Measurements from ENCODE around the gene GID4. TPM values are rescaled to one million over a fixed set of nuclear protein-coding genes. Genes with fewer than 3 reads are reported as not detected.
A peak's percentile ranks its signal among the peaks of the same experiment; 100 is the strongest.

Gene GID4
- total and polyA plus RNA-seq, 9 of the 15 experiments (the other 6 are each of a cell fraction or from before 2014, with no cell fraction given), result 1.2 to 6.4 (median 3.7) TPM

DNA sequence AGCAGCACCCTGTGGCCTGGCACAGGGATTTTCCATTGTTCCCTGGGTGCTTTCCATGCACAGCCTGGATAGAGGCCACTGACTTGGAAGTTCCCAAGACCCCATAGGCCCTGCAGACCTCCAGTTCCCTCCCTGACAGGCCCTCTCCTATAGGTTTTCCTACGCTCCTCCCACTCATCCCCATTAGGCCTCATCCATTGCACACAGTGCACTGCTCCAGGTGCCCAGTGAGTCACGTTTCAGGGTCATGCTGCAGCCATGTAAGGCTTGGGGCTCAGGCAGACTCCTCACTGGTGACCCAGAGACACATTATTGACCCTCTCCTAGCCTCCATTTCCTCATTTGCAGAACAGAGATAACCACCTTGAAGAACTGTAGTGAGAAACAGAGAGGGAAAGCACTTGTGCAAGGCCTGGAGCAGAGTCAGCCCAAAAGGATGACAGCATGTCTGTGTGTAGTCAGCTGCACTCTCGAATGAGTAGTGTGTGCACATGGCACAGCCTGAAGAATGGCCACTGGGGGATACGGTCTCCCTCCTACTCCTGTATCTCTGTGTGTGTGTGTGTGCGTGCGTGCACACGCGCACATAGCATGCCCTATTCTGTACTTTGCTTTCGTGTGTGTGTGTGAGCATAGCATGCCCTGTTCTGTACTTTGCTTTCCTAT, 39.7 kb upstream of the GID4 start (continued):
- TF ChIP-seq, protein P1, sequence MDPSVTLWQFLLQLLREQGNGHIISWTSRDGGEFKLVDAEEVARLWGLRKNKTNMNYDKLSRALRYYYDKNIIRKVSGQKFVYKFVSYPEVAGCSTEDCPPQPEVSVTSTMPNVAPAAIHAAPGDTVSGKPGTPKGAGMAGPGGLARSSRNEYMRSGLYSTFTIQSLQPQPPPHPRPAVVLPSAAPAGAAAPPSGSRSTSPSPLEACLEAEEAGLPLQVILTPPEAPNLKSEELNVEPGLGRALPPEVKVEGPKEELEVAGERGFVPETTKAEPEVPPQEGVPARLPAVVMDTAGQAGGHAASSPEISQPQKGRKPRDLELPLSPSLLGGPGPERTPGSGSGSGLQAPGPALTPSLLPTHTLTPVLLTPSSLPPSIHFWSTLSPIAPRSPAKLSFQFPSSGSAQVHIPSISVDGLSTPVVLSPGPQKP (CRISPR knock-in tag; IDR thresholded peaks at IDR 0.05), result no peak
- no peak for TF ChIP-seq ZNF695 (CRISPR knock-in tag; IDR thresholded peaks at IDR 0.05)
- no peak for TF ChIP-seq ZNF384 (IDR thresholded peaks at IDR 0.05; ENCODE audit: low read depth, low read length)
- no peak for TF ChIP-seq TFAM (CRISPR knock-in tag; conservative IDR thresholded peaks at IDR 0.05)
- TF ChIP-seq, protein P2, sequence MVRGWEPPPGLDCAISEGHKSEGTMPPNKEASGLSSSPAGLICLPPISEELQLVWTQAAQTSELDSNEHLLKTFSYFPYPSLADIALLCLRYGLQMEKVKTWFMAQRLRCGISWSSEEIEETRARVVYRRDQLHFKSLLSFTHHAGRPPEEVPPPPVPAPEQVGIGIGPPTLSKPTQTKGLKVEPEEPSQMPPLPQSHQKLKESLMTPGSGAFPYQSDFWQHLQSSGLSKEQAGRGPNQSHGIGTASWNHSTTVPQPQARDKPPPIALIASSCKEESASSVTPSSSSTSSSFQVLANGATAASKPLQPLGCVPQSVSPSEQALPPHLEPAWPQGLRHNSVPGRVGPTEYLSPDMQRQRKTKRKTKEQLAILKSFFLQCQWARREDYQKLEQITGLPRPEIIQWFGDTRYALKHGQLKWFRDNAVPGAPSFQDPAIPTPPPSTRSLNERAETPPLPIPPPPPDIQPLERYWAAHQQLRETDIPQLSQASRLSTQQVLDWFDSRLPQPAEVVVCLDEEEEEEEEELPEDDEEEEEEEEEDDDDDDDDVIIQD (CRISPR knock-in tag; IDR thresholded peaks at IDR 0.05), result no peak
- no peak for TF ChIP-seq ZBTB8A (IDR thresholded peaks at IDR 0.05; ENCODE audit: partially characterized antibody)
- TF ChIP-seq NUFIP1 (IDR thresholded peaks at IDR 0.05; ENCODE audit: partially characterized antibody), result no peak
- no peak for TF ChIP-seq ZNF584 (CRISPR knock-in tag; IDR thresholded peaks at IDR 0.05; ENCODE audit: low read depth)
- peak; percentile 24; the same call in 1 of the 2 replicates for TF ChIP-seq CBFA2T3 (IDR thresholded peaks at IDR 0.05)
